Activated B cell treated with CpG ODN at 0.5 μM for 24 hours (primary cell): ENCODE data around the gene ZP1. TPM values are rescaled to one million over a fixed set of nuclear protein-coding genes. Genes with fewer than 3 reads are reported as not detected.

Source experiments
- ATAC-seq: fragments of 200-7000 bp; cut with Tn5 transposase; one replicate; pipeline ENCODE4 v1.10.0; 2021; ENCODE audit warnings: low read depth, mild to moderate bottlenecking, moderate library complexity
- CTCF ChIA-PET: fragments of 350-600 bp; sonication (Branson Sonifier 250); formaldehyde crosslinking; loops from one replicate; lab custom pipeline; 2021; ENCODE audit warnings: antibody characterized with exemption; lab: Charles Lee
- POLR2A ChIA-PET: fragments of 350-600 bp; sonication (Branson Sonifier 250); formaldehyde crosslinking; loops from one replicate; lab custom pipeline; 2021; ENCODE audit warnings: antibody characterized with exemption; lab: Charles Lee
- DNase-seq: peaks from one replicate; pipeline ENCODE4 v3.0.0; 2022
- H3K27ac Mint-ChIP-seq: one replicate; pipeline ENCODE4 v1.8.0; 2020; ENCODE audit warnings: mixed read lengths
- H3K27me3 Mint-ChIP-seq: one replicate; pipeline ENCODE4 v1.8.0; 2021; ENCODE audit warnings: mixed read lengths
- H3K36me3 Mint-ChIP-seq: one replicate; pipeline ENCODE4 v1.8.0; 2021; ENCODE audit warnings: low read depth, mixed read lengths
- H3K4me1 Mint-ChIP-seq: one replicate; pipeline ENCODE4 v1.8.0; 2021; ENCODE audit warnings: mixed read lengths
- H3K4me3 Mint-ChIP-seq: one replicate; pipeline ENCODE4 v1.8.0; 2020; ENCODE audit warnings: mild to moderate bottlenecking, mixed read lengths
- H3K9me3 Mint-ChIP-seq: one replicate; pipeline ENCODE4 v1.8.0; 2020; ENCODE audit warnings: mixed read lengths
- CTCF ChIP-seq: fragments of 200-600 bp; IDR thresholded peaks from one replicate; pipeline ENCODE4 v1.8.0; 2022; ENCODE audit warnings: antibody characterized with exemption, mild to moderate bottlenecking
- intact Hi-C: fragments of 100-400 bp; cut with micrococcal nuclease; formaldehyde crosslinking; loops from one replicate; pipeline ENCODE4 v1.15.1; 2024
- total RNA-seq: library from RNA; stranded (reverse); gene quantifications from 2 replicates; pipeline ENCODE4 v1.2.3, GENCODE V29; 2022

Gene ZP1
- total RNA-seq, 1 donor from 2014 or later: not detected

GRCh38 chr11:60834742-60835533 lies 32.4 kb upstream of the ZP1 start:
- ATAC-seq (no peak), DNase-seq (no peak)
- Mint-ChIP-seq H3K27me3 (peaks cover 5% of the 10 kb centered on the region), H3K36me3 (no peaks in the 10 kb centered on the region), H3K9me3 (no peaks in the 10 kb centered on the region), H3K4me1 (peaks cover 5% of the 10 kb centered on the region), H3K4me3 (no peak overlapping the region), H3K27ac (no peak overlapping the region)
- intact Hi-C loops: loop anchor here (5.0 kb wide), 2 partner anchors 58 to 337 kb away; no protein-coding TSS in a partner anchor
- TF ChIP-seq CTCF: no peak
- CTCF ChIA-PET: interaction anchor here (0.9 to 1.0 kb wide), 3 partner anchors 53 to 352 kb away, joined by 3 read pairs; no protein-coding TSS in a partner anchor
- POLR2A ChIA-PET: no interaction called here

- Mint-ChIP-seq H3K36me3 (no peaks in the 10 kb centered on the region), H3K27me3 (peaks cover 5% of the 10 kb centered on the region), H3K4me3 (no peak overlapping the region), H3K27ac (no peak overlapping the region), H3K4me1 (peaks cover 5% of the 10 kb centered on the region), H3K9me3 (no peaks in the 10 kb centered on the region)
- CTCF ChIA-PET: interaction anchor here (0.9 to 1.0 kb wide), 3 partner anchors 52 to 352 kb away, joined by 3 read pairs; no protein-coding TSS in a partner anchor
- intact Hi-C loops: no loop called here
- no peak for ATAC-seq
- no peak for DNase-seq
- POLR2A ChIA-PET: no interaction called here
- no peak for TF ChIP-seq CTCF
Measured at GRCh38 chr11:60835534-60835846, 31.9 kb upstream of the ZP1 start.

GRCh38 chr11:60836866-60837515 lies 30.4 kb upstream of the ZP1 start:
- ChIA-PET CTCF (interaction anchor here (1.4 to 1.5 kb wide), 2 partner anchors 9 to 62 kb away, joined by 3 read pairs; no protein-coding TSS in a partner anchor), POLR2A (no interaction called here)
- no peak for TF ChIP-seq CTCF

GRCh38 chr11:60838132-60838531 lies 29.2 kb upstream of the ZP1 start:
- POLR2A ChIA-PET: no interaction called here
- intact Hi-C loops: no loop called here
- DNase-seq (no peak), ATAC-seq (no peak)
- CTCF ChIA-PET: interaction anchor here (1.5 kb wide), 1 partner anchor 61 kb away, joined by 3 read pairs; no protein-coding TSS in a partner anchor
- Mint-ChIP-seq H3K4me1 (peaks cover 21% of the 10 kb centered on the region), H3K9me3 (no peaks in the 10 kb centered on the region), H3K27ac (no peak overlapping the region), H3K27me3 (no peaks in the 10 kb centered on the region), H3K4me3 (no peak overlapping the region), H3K36me3 (peaks cover 3% of the 10 kb centered on the region)
- TF ChIP-seq CTCF: no peak

More at GRCh38 chr11:60836866-60837515, 30.4 kb upstream of the ZP1 start:
- Mint-ChIP-seq H3K4me3 (no peak overlapping the region), H3K4me1 (peaks cover 14% of the 10 kb centered on the region), H3K27me3 (peaks cover 3% of the 10 kb centered on the region), H3K36me3 (peaks cover 3% of the 10 kb centered on the region), H3K27ac (no peak overlapping the region), H3K9me3 (no peaks in the 10 kb centered on the region)
- intact Hi-C loops: no loop called here
- DNase-seq (no peak), ATAC-seq (no peak)
